Neuronal stem cell (in vitro differentiated cells): ENCODE data around the gene ITGA11.

Experiments
- DNase-seq: peaks from one replicate; pipeline ENCODE4 v3.0.0-alpha.2; 2013; ENCODE audit warnings: low spot score
- H2AFZ ChIP-seq: one replicate; pipeline ENCODE4 v1.6.1; 2013; ENCODE audit warnings: mild to moderate bottlenecking, low read length, inconsistent platforms
- H2AK5ac ChIP-seq: 2 replicates; pipeline ENCODE4 v1.6.1; 2013; ENCODE audit warnings: low read depth, mild to moderate bottlenecking, inconsistent platforms, low read length, moderate library complexity, mixed read lengths
- H2BK120ac ChIP-seq: 2 replicates; pipeline ENCODE4 v1.6.1; 2013; ENCODE audit warnings: low read depth, mild to moderate bottlenecking, inconsistent platforms, low read length, moderate library complexity, mixed read lengths
- H2BK12ac ChIP-seq: one replicate; pipeline ENCODE4 v1.6.1; 2013; ENCODE audit warnings: low read length, inconsistent platforms
- H2BK15ac ChIP-seq: 2 replicates; pipeline ENCODE4 v1.6.1; 2013; ENCODE audit warnings: mild to moderate bottlenecking, low read length, inconsistent platforms, mixed read lengths
- H2BK5ac ChIP-seq: one replicate; pipeline ENCODE4 v1.6.1; 2013; ENCODE audit warnings: inconsistent platforms, mild to moderate bottlenecking, low read length, moderate library complexity
- H3K14ac ChIP-seq: one replicate; pipeline ENCODE4 v1.6.1; 2013; ENCODE audit warnings: low read length, inconsistent platforms
- H3K18ac ChIP-seq: 2 replicates; pipeline ENCODE4 v1.6.1; 2013; ENCODE audit warnings: low read length, inconsistent platforms
- H3K23ac ChIP-seq: 2 replicates; pipeline ENCODE4 v1.6.1; 2013; ENCODE audit warnings: low read depth, mild to moderate bottlenecking, mixed read lengths, low read length, inconsistent platforms; ENCODE audit not compliant: poor library complexity
- H3K27ac ChIP-seq: replicated peaks from 3 replicates; pipeline ENCODE4 v1.5.1; 2013; ENCODE audit warnings: low read length, inconsistent platforms
- H3K27me3 ChIP-seq, 3 experiments: 2 replicates each; pipeline ENCODE4 v1.6.1; 2013; ENCODE audit warnings: low read length in 3 of 3, mild to moderate bottlenecking in 2 of 3, inconsistent platforms in 1 of 3, low read depth in 1 of 3, mixed read lengths in 1 of 3, moderate library complexity in 1 of 3; ENCODE audit not compliant: control insufficient read depth in 3 of 3, insufficient read depth in 3 of 3
- H3K36me3 ChIP-seq, 2 donors: replicated peaks in 1 of 2; 2 replicates each; pipeline ENCODE4 v1.6.1; 2013; ENCODE audit warnings: low read length in 2 of 2; ENCODE audit not compliant: control insufficient read depth in 2 of 2, insufficient read depth in 2 of 2
- H3K4ac ChIP-seq: 2 replicates; pipeline ENCODE4 v1.6.1; 2013; ENCODE audit warnings: inconsistent platforms, mild to moderate bottlenecking, low read length, moderate library complexity
- H3K4me1 ChIP-seq, 2 donors: 1 replicate in 1 of 2; 2 replicates in 1 of 2; pipeline ENCODE4 v1.6.1; 2013; ENCODE audit warnings: low read length in 2 of 2, low read depth in 1 of 2; ENCODE audit not compliant: control insufficient read depth in 2 of 2, insufficient read depth in 1 of 2
- H3K4me2 ChIP-seq: one replicate; pipeline ENCODE4 v1.6.1; 2013; ENCODE audit warnings: mild to moderate bottlenecking, low read length, inconsistent platforms; ENCODE audit not compliant: insufficient read depth, poor library complexity, severe bottlenecking
- H3K4me3 ChIP-seq, 2 donors: 2 replicates each; pipeline ENCODE4 v1.5.1; 2013; ENCODE audit warnings: low read length in 2 of 2, mild to moderate bottlenecking in 2 of 2, inconsistent platforms in 1 of 2, moderate library complexity in 1 of 2
- H3K79me1 ChIP-seq: one replicate; pipeline ENCODE4 v1.6.1; 2013; ENCODE audit warnings: low read depth, mild to moderate bottlenecking, inconsistent platforms, low read length, moderate library complexity
- H3K9ac ChIP-seq: one replicate; pipeline ENCODE4 v1.6.1; 2013; ENCODE audit warnings: mild to moderate bottlenecking, low read depth, low read length, inconsistent platforms; ENCODE audit not compliant: poor library complexity
- H3K9me3 ChIP-seq, 2 donors: replicated peaks in 1 of 2; 2 replicates each; pipeline versions ENCODE3 to v1.6.1; 2013; ENCODE audit warnings: low read length in 2 of 2, mild to moderate bottlenecking in 2 of 2, inconsistent platforms in 1 of 2, low read depth in 1 of 2, mixed read lengths in 1 of 2, moderate library complexity in 1 of 2; ENCODE audit not compliant: control insufficient read depth in 2 of 2, insufficient read depth in 1 of 2
- H4K8ac ChIP-seq: one replicate; pipeline ENCODE4 v1.6.1; 2013; ENCODE audit warnings: low read depth, mild to moderate bottlenecking, inconsistent platforms, low read length, moderate library complexity
- H4K91ac ChIP-seq: one replicate; pipeline ENCODE4 v1.6.1; 2013; ENCODE audit warnings: low read length, low read depth, mild to moderate bottlenecking, inconsistent platforms; ENCODE audit not compliant: poor library complexity
- WGBS, 2 donors: extraction: QIAGEN DNeasy Blood & Tissue Kit; methylation state at CpG; one replicate each; pipeline ENCODE4 v1.1.7; 2013; ENCODE audit warnings: missing lambda C conversion rate in 2 of 2, mixed read lengths in 1 of 2; ENCODE audit not compliant: insufficient read length in 2 of 2, insufficient replicate concordance in 1 of 2; ENCODE audit errors: extremely low coverage in 2 of 2; 5-methylcytosine and 5-hydroxymethylcytosine counted together

The ITGA11 gene

GRCh38 chr15:68274201-68274848 lies 157.6 kb downstream of the ITGA11 start:
- Histone ChIP-seq H3K4me3 (no peak overlapping the region), H2BK12ac (no peak overlapping the region), H2AK5ac (no peak overlapping the region), H3K4ac (no peak overlapping the region), H3K27ac (no peak overlapping the region), H3K27me3 (no peaks in the 10 kb centered on the region), H2BK120ac (no peak overlapping the region), H3K79me1 (peaks cover 4% of the 10 kb centered on the region), H4K91ac (no peak overlapping the region), H2AFZ (no peak overlapping the region), H3K36me3 (no peaks in the 10 kb centered on the region), H3K9ac (no peak overlapping the region), H2BK5ac (no peak overlapping the region), H4K8ac (no peak overlapping the region), H3K9me3 (no peaks in the 10 kb centered on the region), H3K14ac (no peak overlapping the region), H2BK15ac (no peak overlapping the region), H3K23ac (no peak overlapping the region), H3K18ac (no peak overlapping the region), H3K4me1 (peaks cover 5 to 9% of the 10 kb centered on the region in 2 donors), H3K4me2 (no peak overlapping the region)
- DNase-seq: no peak
- no CpG with 5 or more reads among the region's 5 CpGs for WGBS, 2 donors

DNA sequence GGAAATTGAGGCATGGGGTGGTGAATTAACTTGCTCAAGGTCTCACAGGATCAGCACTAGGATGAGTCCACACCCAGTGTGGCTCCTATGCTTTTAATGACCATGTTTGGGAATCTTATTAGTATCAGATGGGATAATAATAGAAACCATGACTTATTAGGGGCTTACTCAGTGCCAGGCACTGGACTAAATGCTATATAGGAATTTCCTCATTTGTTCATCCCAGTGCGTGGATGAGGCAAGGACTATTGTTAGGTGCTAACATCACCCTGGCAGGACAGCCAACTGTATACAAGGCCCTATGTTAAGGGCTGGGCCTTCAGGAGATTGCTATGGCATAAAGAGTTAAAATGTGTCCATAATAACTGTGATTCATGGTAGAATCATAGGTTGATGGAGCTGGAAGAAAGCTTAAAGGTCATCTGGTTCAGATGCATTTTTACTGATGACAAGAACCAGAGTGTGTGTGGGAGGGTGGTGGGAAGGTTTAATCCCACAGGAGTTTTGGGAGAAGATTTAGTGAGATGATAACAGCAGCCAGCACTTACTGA lies 159.2 kb downstream of the ITGA11 start:
- Histone ChIP-seq H3K4me3 (no peak overlapping the region), H4K91ac (no peak overlapping the region), H3K4me2 (no peak overlapping the region), H3K14ac (no peak overlapping the region), H2BK120ac (no peak overlapping the region), H3K27ac (no peak overlapping the region), H3K9me3 (no peaks in the 10 kb centered on the region), H3K27me3 (no peaks in the 10 kb centered on the region), H3K4ac (no peak overlapping the region), H3K18ac (no peak overlapping the region), H4K8ac (no peak overlapping the region), H2BK12ac (no peak overlapping the region), H3K4me1 (peaks cover 5 to 6% of the 10 kb centered on the region in 2 donors), H2AK5ac (no peak overlapping the region), H2BK15ac (no peak overlapping the region), H3K23ac (no peak overlapping the region), H2BK5ac (no peak overlapping the region), H3K9ac (no peak overlapping the region), H3K36me3 (no peaks in the 10 kb centered on the region), H3K79me1 (no peaks in the 10 kb centered on the region), H2AFZ (no peak overlapping the region)
- WGBS, 2 donors: no CpG with 5 or more reads among the region's 1 CpG
- DNase-seq: no peak

- H3K23ac ChIP-seq: no peak overlapping the region
- WGBS, 2 donors: no CpG with 5 or more reads among the region's 11 CpGs
- H2BK5ac ChIP-seq: no peak overlapping the region
- H2BK120ac ChIP-seq: no peak overlapping the region
- no peak overlapping the region for H3K18ac ChIP-seq
- no peak overlapping the region for H3K9ac ChIP-seq
- H3K4me1 ChIP-seq: peaks cover 5 to 6% of the 10 kb centered on the region in 2 donors
- no peak overlapping the region for H3K27ac ChIP-seq
- no peak overlapping the region for H3K4ac ChIP-seq
- DNase-seq: no peak
- no peak overlapping the region for H2BK12ac ChIP-seq
- H4K8ac ChIP-seq: no peak overlapping the region
- peak overlapping the region; percentile 72 for H2AK5ac ChIP-seq
- H3K36me3 ChIP-seq: no peaks in the 10 kb centered on the region
- no peak overlapping the region for H3K4me3 ChIP-seq
- no peaks in the 10 kb centered on the region for H3K9me3 ChIP-seq
- peak overlapping the region; percentile 76 for H2AFZ ChIP-seq
- H4K91ac ChIP-seq: no peak overlapping the region
- H3K79me1 ChIP-seq: no peaks in the 10 kb centered on the region
- H3K27me3 ChIP-seq: no peaks in the 10 kb centered on the region
- no peak overlapping the region for H3K4me2 ChIP-seq
- no peak overlapping the region for H2BK15ac ChIP-seq
- no peak overlapping the region for H3K14ac ChIP-seq
Measured at GRCh38 chr15:68271854-68272471, 160.0 kb downstream of the ITGA11 start.

DNA sequence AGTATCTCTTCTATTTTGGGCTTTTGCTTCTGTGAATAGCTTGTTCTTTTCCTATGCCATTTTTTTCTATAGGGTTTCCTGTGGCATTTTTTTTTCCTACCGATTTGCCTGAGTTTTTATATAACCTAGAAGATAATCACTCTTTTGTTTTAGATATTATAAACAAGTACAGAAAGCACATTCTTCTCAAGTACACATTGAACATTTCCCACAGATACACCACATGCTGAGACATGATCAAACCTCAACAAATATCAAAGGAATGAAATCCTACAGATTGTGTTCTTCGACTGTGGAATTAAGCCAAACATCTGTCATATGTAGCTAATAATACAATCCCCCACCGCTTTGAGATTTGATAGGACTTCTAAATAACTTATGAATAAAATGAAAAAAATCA lies 163.6 kb downstream of the ITGA11 start:
- Histone ChIP-seq H3K79me1 (no peaks in the 10 kb centered on the region), H3K9me3 (no peaks in the 10 kb centered on the region), H4K91ac (no peak overlapping the region), H3K18ac (no peak overlapping the region), H3K4me2 (no peak overlapping the region), H2AFZ (no peak overlapping the region), H3K14ac (no peak overlapping the region), H2BK120ac (no peak overlapping the region), H3K4me3 (no peak overlapping the region), H3K36me3 (no peaks in the 10 kb centered on the region), H2AK5ac (no peak overlapping the region), H4K8ac (no peak overlapping the region), H2BK12ac (no peak overlapping the region), H3K9ac (no peak overlapping the region), H2BK15ac (no peak overlapping the region), H3K23ac (no peak overlapping the region), H2BK5ac (no peak overlapping the region), H3K4me1 (peaks cover 0 to 5% of the 10 kb centered on the region in 2 donors), H3K27ac (no peak overlapping the region), H3K27me3 (peaks cover 0 to 5% (median 0%) of the 10 kb centered on the region in 3 experiments), H3K4ac (no peak overlapping the region)
- no CpG with 5 or more reads among the region's 3 CpGs for WGBS, 2 donors
- DNase-seq: no peak
